Measurements from ENCODE around the gene STAM. TPM values are rescaled to one million over a fixed set of nuclear protein-coding genes. Genes with fewer than 3 reads are reported as not detected.
"Not testable (repeated sequence)": the region's sequence is repeated elsewhere in the genome, so short reads cannot be mapped to it uniquely, and the experiment has no call there.

STAM gene
- total RNA-seq, 1 donor from 2014 or later = 22.8 TPM

DNA sequence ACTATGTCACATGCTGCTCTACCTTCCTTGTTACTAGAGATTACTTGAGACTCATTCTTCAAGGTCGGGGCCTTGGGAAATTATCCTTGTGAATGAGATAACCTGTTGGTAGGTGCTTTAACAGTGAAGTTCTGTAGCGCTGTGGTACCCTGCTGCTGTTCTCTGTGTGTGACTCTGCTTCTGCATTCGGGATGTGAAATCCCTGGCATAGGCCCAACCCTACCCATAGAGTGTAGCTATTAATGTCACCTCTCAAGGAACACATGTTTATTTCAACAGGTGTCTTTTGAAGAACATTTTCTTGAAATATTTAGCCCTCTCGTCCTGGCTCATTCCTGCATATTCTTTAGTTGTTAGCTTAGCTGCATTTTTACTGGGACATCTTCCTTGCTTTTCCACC is 66.2 kb downstream of the STAM start:
- intact Hi-C loops (cut with micrococcal nuclease) = no loop called here
- ATAC-seq (peak; percentile 66), DNase-seq (no peak)

DNA sequence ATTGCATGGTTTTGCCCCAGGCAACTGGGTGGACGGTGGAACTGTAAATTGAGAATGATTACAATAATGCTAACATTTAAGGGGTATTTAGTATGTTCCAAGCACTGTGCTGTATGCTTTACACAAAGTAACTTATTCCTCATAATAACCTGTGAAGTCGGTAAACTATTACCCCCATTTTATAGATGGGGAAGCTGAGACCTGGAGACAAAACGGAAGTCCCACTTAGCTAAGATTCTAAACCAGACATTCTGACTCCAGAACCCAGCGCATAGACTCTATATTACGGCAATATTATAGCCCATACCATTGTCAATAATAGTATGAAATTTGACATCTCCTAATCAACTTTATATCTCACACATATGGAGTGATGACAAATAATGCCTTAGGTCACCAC is 68.1 kb downstream of the STAM start:
- intact Hi-C loops (cut with micrococcal nuclease) = no loop called here

DNA sequence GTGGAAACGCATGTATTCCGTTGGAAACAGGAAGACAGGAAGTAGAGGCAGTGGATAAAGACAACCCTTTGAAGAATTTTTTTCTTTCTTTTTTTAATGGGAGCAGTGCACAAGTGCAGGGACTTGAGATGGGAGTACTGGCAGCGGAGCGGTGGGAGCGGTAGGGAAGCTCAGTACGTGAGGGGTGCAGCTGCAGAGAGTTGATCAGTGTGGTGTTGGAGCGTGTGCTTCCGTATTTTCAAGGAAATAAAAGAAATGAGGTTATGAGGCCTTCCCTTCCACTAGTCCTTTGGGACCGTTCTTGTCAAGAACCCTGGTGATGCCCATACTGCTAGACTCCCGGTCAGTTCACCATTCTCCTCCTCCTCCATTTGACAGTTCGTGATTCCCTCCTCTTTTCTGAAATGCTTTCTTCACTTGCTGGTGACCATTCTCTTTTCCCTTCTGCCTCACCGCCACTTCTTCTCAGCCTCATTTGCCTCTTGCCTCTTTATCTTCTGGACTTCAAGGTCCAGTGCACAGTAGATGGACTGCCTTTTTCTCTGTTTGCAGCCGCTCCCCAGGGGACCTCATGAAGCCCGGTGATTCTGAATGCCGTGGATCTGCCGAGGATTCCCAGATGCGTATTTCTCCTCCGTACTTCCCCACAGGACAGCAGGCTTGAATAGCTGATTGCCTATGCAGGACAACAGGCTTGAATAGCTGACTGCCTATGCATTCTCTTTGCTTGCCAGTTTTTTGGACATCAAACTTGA is 68.9 kb downstream of the STAM start:
- ATAC-seq (peak; percentile 45), DNase-seq (no peak)
- intact Hi-C loops (cut with micrococcal nuclease) = no loop called here

More for the DNA sequence above, 68.1 kb downstream of the STAM start:
- no peak for DNase-seq
- ATAC-seq = no peak

- intact Hi-C loops (cut with micrococcal nuclease) = no loop called here
- no peak for ATAC-seq
Observed at GRCh38 chr10:17713758-17714157, 69.8 kb downstream of the STAM start.

GRCh38 chr10:17716161-17716560 is 72.2 kb downstream of the STAM start:
- no peak for ATAC-seq
- intact Hi-C loops (cut with micrococcal nuclease) = no loop called here
- no peak for DNase-seq

More at GRCh38 chr10:17713758-17714157, 69.8 kb downstream of the STAM start:
- DNase-seq = no peak

- DNase-seq; ATAC-seq; intact Hi-C loops (cut with micrococcal nuclease): not testable (repeated sequence)
Observed at GRCh38 chr10:17722317-17723014, 78.5 kb downstream of the STAM start.

- no peak for ATAC-seq
- DNase-seq = no peak
- intact Hi-C loops (cut with micrococcal nuclease) = no loop called here
Observed at GRCh38 chr10:17725703-17726102, 81.8 kb downstream of the STAM start.

DNA sequence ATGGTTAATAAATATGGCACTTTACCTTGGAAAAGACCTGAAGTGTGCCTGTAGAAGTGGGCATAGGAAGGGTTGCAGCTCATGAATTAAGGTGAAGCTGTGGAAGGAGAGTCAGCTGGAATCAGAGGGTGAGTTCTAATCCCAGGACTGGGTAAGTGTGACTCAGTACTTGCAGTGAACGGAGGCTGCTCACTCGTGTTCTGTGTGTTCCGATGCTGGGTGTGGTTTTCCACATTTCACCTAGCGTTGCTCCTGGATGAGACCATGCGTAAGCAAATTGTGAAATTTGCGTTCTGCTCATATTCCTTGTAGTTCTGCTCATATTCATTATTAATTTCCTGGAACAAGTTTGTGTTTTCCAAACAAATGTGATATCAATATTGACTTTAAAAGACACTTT is 85.7 kb downstream of the STAM start:
- peak; percentile 11 for ATAC-seq
- no peak for DNase-seq
- intact Hi-C loops (cut with micrococcal nuclease) = no loop called here

GRCh38 chr10:17730667-17731066 is 86.7 kb downstream of the STAM start:
- ATAC-seq (peak; percentile 80), DNase-seq (peak; percentile 34)
- intact Hi-C loops (cut with micrococcal nuclease) = no loop called here

DNA sequence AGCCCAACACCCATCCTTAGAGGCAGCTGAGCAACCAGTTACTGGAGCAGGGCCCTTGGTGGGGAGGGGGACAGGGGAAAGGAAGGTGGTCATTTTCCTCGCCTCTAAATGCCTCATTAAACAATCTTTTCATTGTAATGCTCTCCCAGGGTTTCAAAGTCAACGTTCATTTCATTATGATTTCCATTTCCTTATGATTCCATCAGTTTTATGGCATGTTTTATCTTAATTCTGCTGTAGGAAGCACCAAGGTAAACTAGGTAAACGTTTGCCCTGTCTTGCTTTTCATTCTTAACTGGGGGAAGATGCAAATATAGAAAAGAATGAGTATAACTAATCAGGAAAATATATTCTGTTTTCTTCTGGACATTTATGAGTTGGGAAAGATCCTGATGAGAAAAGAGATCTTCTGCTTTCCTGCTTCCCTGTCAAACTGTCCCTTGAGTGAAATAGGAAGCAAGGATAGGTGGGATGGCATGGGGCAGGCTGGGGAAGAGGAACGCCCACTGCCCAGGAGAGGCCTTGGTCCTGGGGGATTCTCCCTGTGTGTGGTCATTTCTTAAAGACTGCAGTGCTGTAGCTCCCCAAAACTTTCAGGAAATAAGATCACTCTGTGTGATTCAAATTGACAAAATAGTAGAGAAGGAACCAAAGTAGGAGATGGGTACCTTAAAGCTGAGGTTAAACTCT is 87.5 kb downstream of the STAM start:
- no peak for DNase-seq
- no peak for ATAC-seq
- intact Hi-C loops (cut with micrococcal nuclease) = no loop called here

DNA sequence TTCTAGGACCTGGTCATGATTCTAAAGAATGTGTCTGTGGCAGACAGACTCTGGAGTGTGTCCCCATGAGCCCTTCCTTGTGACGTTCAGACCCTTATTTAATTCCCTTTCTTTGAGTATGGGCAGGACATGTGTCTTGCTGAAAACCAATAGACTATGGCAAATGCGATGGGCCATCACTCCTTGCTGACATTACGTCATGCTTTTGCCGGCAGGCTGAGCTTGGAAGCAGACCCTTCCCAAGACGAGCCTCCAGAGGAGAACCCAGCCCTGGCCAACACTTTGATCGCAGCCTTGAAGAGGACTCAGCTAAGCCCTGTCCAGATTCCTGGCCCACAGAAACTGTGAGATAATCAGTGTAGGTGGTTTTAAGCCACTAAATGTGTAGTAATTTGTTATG is 89.7 kb downstream of the STAM start:
- intact Hi-C loops (cut with micrococcal nuclease) = no loop called here
- DNase-seq = no peak
- no peak for ATAC-seq

DNA sequence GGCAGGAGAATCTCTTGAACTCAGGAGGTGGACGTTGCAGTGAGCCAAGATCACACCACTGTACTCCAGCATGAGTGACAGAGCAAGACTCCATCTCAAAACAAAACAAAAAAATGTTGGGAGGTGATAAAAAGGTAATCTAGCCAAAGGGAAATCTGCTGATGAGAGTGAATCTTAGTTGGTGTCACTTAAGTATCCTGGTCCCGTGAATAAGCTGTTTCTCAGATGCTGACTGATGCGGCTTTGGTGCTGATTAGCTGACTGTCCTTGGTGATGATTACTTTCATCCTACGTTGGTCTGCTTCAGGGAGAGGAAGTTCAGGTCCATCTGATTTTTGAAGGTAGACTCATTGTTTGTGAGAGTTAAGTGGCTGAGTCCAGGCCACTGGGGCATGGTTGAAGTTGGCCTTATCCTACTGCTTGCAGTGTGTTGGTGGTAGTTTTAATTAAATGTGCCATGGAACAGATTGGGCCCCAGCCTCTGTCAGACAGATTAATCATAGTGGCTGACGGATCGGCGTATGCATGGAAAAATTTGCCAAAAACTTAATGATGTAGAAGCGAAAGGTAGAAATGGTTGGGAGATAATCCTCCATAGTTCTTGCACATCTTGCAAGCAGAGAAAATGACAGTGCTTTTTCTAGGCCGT is 90.6 kb downstream of the STAM start:
- DNase-seq = no peak
- ATAC-seq = no peak
- intact Hi-C loops (cut with micrococcal nuclease) = no loop called here

GRCh38 chr10:17735166-17735941 is 91.4 kb downstream of the STAM start:
- ATAC-seq (peak; percentile 90), DNase-seq (peak; percentile 48)
- intact Hi-C loops (cut with micrococcal nuclease) = no loop called here

- ATAC-seq = no peak
- intact Hi-C loops (cut with micrococcal nuclease) = no loop called here
- DNase-seq = no peak
Observed at GRCh38 chr10:17736223-17736622, 92.3 kb downstream of the STAM start.

DNA sequence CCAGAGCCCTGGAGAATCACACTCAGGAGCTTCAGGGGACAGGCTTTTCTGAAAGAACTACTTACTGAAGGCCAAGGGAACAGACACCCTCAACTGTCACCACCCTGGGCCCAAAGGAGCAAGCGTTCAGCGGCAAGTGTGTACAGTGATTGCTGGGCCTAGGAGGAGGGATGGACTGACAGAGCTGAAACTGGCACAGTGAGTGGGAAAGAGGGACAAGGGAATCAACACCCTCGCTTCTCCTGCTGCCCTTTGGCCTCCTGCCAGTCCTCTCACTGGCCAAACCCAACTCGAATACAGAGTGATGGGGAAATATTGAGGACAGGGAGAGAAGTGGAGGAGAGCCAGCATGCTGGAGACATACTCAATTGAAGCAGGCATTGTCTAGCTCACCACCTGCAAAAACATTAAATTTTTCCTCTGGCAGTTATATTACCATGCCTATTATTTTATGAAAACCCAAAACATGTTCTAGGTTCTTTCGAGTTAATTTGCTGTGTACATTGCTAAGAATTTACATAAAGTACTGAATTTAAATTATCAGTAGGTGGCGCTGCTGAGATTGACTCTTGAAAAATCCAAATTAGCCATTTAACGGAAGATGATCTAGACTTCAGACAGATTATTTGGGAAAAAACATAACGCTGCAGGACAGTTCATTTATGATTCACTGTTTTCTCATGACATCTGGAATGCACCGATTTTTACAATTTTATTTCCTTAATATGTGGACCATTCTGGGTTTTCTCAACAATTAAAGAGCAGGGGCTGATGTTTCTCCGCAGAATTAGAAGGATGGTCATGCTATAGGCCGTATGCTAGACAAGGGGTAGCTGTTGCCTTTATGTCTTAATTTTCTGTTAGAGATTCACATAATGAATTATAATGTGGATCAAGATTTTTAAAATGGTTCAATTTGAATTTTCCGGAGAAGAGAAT is 93.3 kb downstream of the STAM start:
- DNase-seq (peak; percentile 62), ATAC-seq (peak; percentile 54)
- intact Hi-C loops (cut with micrococcal nuclease) = no loop called here

DNA sequence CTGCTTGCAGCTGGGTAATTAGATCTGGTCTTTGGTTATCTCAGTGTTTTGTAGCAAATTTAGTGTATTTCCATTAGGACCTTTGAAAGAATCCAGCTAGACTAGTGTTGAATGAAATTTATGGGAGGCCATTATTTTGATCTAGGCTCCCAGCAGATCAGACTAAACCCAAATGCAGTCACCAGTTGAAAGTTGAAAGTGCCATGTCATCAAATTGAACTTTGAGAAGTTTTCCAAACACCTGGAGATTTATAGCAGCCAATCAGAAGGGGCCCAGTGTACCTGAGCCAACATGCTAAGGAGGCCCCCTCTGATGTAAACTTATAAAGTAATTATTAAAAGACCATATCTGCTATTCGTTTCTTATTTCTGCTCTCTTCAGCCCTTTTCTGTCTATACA is 96.7 kb downstream of the STAM start:
- ATAC-seq = no peak
- intact Hi-C loops (cut with micrococcal nuclease) = loop anchor here (5.0 kb wide), 1 partner anchor 133 kb away; no protein-coding TSS in a partner anchor
- DNase-seq = no peak

DNA sequence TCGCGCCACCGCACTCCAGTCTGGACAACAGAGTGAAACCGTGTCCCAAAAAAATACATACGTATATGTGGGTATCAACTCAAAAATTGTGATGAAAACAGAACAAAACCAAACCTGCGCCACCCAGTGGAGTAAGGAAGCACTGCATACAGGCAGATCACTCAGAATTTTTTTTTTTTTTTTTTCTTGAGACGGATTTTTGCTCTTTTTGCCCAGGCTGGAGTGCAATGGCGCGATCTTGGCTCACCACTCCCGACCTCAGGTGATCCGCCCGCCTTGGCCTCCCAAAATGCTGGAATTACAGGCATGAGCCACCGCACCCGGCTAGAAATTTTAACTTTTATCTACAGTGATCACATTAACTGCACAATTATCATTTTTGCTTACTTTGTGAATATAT is 99.0 kb downstream of the STAM start:
- ATAC-seq (no peak), DNase-seq (peak; percentile 68)
- intact Hi-C loops (cut with micrococcal nuclease) = loop anchor here (5.0 kb wide), 1 partner anchor 136 kb away; no protein-coding TSS in a partner anchor

GRCh38 chr10:17743437-17743836 is 99.5 kb downstream of the STAM start:
- intact Hi-C loops (cut with micrococcal nuclease) = loop anchor here (5.0 kb wide), 1 partner anchor 136 kb away; no protein-coding TSS in a partner anchor
- DNase-seq = no peak
- no peak for ATAC-seq
